ENCODE results near the gene CHCHD6.

DNA sequence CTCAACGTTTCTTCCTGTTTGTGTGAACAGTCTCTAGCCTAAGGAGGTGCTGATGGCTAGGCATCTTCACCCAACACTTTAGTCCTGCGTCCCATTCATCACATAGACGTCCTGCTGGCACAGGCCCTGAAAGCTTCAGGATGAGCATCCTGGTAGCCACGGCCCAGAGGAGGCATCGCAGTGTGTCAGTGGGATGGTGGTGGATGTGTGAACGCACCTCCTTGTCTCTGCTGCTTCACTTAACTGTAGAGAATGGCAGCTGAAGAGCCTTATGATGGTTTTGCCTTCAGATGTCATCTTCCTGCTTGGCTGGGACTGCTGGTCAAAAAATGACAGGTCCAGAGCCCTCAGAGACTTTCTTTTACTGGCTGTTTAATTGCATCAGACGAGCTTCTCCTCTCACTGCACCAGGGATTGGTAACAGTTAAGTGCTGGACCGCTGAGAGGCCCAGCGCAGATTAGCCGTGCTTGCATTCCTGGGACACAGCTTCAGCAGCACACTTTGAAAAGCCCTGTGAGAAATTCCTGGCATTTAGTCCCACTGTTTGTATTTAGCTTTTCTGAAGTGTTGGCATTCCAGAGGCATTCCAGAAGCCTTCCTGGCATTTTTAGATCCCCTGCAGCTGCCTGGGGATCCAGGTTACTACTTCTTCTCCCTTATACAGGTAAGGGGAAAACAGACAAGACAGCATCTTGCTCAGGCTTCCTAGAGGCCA lies 146.5 kb downstream of the CHCHD6 start:
- TF ChIP-seq CTCF (IDR thresholded peaks at IDR 0.05) (no peak), ZFX (IDR thresholded peaks at IDR 0.05; ENCODE audit: borderline replicate concordance) (no peak)
